ENCODE measurements around the gene CLIC6. TPM values are rescaled to one million over a fixed set of nuclear protein-coding genes. Genes with fewer than 3 reads are reported as not detected.

The CLIC6 gene
- total RNA-seq, 1 donor, result under 0.01 TPM

- Histone ChIP-seq H3K4me1 (ENCODE audit: insufficient read depth, low read length) (no peaks in the 10 kb centered on the region), H3K79me2 (ENCODE audit: insufficient read depth, low read length) (no peaks in the 10 kb centered on the region), H3K36me3 (ENCODE audit: insufficient read depth, low read length) (no peaks in the 10 kb centered on the region), H3K27ac (ENCODE audit: low read depth, low read length) (no peak overlapping the region), H3K4me2 (ENCODE audit: insufficient read depth, low read length) (no peak overlapping the region), H3K4me3 (ENCODE audit: insufficient read depth, low read length) (no peak overlapping the region), H3K9me3 (ENCODE audit: low read depth, low read length) (no peaks in the 10 kb centered on the region), H4K20me1 (ENCODE audit: insufficient read depth, low read length) (no peaks in the 10 kb centered on the region), H2AFZ (ENCODE audit: low read length) (no peak overlapping the region), H3K27me3 (ENCODE audit: insufficient read depth, low read length) (peaks cover 52% of the 10 kb centered on the region)
- DNase-seq (ENCODE audit: insufficient read length, low spot score, missing footprints), result peak; percentile 5
- no peak for TF ChIP-seq CTCF (IDR thresholded peaks at IDR 0.05; ENCODE audit: extremely low read depth, low read depth, low read length)
Observed at GRCh38 chr21:34688715-34689114, 19.9 kb downstream of the CLIC6 start.

- no peak for TF ChIP-seq CTCF (IDR thresholded peaks at IDR 0.05; ENCODE audit: extremely low read depth, low read depth, low read length)
- H3K27ac ChIP-seq (ENCODE audit: low read depth, low read length), result no peak overlapping the region
Observed at GRCh38 chr21:34690041-34690792, 21.4 kb downstream of the CLIC6 start.

GRCh38 chr21:34690793-34691175 lies 22.0 kb downstream of the CLIC6 start:
- no peak overlapping the region for H3K27ac ChIP-seq (ENCODE audit: low read depth, low read length)
- no peak for TF ChIP-seq CTCF (IDR thresholded peaks at IDR 0.05; ENCODE audit: extremely low read depth, low read depth, low read length)
- no peak for DNase-seq (ENCODE audit: insufficient read length, low spot score, missing footprints)

More at GRCh38 chr21:34690041-34690792, 21.4 kb downstream of the CLIC6 start:
- peaks cover 46% of the 10 kb centered on the region for H3K27me3 ChIP-seq (ENCODE audit: insufficient read depth, low read length)
- H3K4me1 ChIP-seq (ENCODE audit: insufficient read depth, low read length), result no peaks in the 10 kb centered on the region
- no peaks in the 10 kb centered on the region for H3K36me3 ChIP-seq (ENCODE audit: insufficient read depth, low read length)
- no peaks in the 10 kb centered on the region for H3K79me2 ChIP-seq (ENCODE audit: insufficient read depth, low read length)
- H4K20me1 ChIP-seq (ENCODE audit: insufficient read depth, low read length), result no peaks in the 10 kb centered on the region
- peak; percentile 26 for DNase-seq (ENCODE audit: insufficient read length, low spot score, missing footprints)
- no peak overlapping the region for H3K4me2 ChIP-seq (ENCODE audit: insufficient read depth, low read length)
- H2AFZ ChIP-seq (ENCODE audit: low read length), result no peak overlapping the region
- H3K9me3 ChIP-seq (ENCODE audit: low read depth, low read length), result no peaks in the 10 kb centered on the region
- H3K4me3 ChIP-seq (ENCODE audit: insufficient read depth, low read length), result no peak overlapping the region

GRCh38 chr21:34691390-34692032 lies 22.7 kb downstream of the CLIC6 start:
- no peak overlapping the region for H3K4me2 ChIP-seq (ENCODE audit: insufficient read depth, low read length)
- no peak for TF ChIP-seq CTCF (IDR thresholded peaks at IDR 0.05; ENCODE audit: extremely low read depth, low read depth, low read length)
- H3K27me3 ChIP-seq (ENCODE audit: insufficient read depth, low read length), result peaks cover 42% of the 10 kb centered on the region
- no peaks in the 10 kb centered on the region for H4K20me1 ChIP-seq (ENCODE audit: insufficient read depth, low read length)
- DNase-seq (ENCODE audit: insufficient read length, low spot score, missing footprints), result no peak
- no peaks in the 10 kb centered on the region for H3K36me3 ChIP-seq (ENCODE audit: insufficient read depth, low read length)
- no peak overlapping the region for H2AFZ ChIP-seq (ENCODE audit: low read length)
- H3K4me1 ChIP-seq (ENCODE audit: insufficient read depth, low read length), result no peaks in the 10 kb centered on the region
- no peaks in the 10 kb centered on the region for H3K9me3 ChIP-seq (ENCODE audit: low read depth, low read length)
- no peaks in the 10 kb centered on the region for H3K79me2 ChIP-seq (ENCODE audit: insufficient read depth, low read length)
- H3K27ac ChIP-seq (ENCODE audit: low read depth, low read length), result no peak overlapping the region
- no peak overlapping the region for H3K4me3 ChIP-seq (ENCODE audit: insufficient read depth, low read length)

More at GRCh38 chr21:34690793-34691175, 22.0 kb downstream of the CLIC6 start:
- no peak overlapping the region for H3K4me2 ChIP-seq (ENCODE audit: insufficient read depth, low read length)
- no peaks in the 10 kb centered on the region for H3K36me3 ChIP-seq (ENCODE audit: insufficient read depth, low read length)
- H3K79me2 ChIP-seq (ENCODE audit: insufficient read depth, low read length), result no peaks in the 10 kb centered on the region
- H3K4me1 ChIP-seq (ENCODE audit: insufficient read depth, low read length), result no peaks in the 10 kb centered on the region
- no peak overlapping the region for H2AFZ ChIP-seq (ENCODE audit: low read length)
- H3K4me3 ChIP-seq (ENCODE audit: insufficient read depth, low read length), result no peak overlapping the region
- peaks cover 42% of the 10 kb centered on the region for H3K27me3 ChIP-seq (ENCODE audit: insufficient read depth, low read length)
- H4K20me1 ChIP-seq (ENCODE audit: insufficient read depth, low read length), result no peaks in the 10 kb centered on the region
- no peaks in the 10 kb centered on the region for H3K9me3 ChIP-seq (ENCODE audit: low read depth, low read length)

Data from osteoblast (primary cell).